Activated naive CD8-positive, alpha-beta T cell treated with anti-CD3 and anti-CD28 coated beads, Interleukin-2, amount 50 U/mL, for 24 hours (primary cell): ENCODE data around the gene TACR1.
"Not testable (repeated sequence)": the region's sequence is repeated elsewhere in the genome, so short reads cannot be mapped to it uniquely, and the experiment has no call there.

Experiments
- ATAC-seq: fragments of 150-1000 bp; cut with Tn5 transposase; one replicate; pipeline ENCODE4 v1.10.0; 2021
- DNase-seq: peaks from one replicate; pipeline ENCODE4 v3.0.0; 2021
- H3K27ac Mint-ChIP-seq: one replicate; pipeline ENCODE4 v1.8.0; 2021; ENCODE audit warnings: mild to moderate bottlenecking, mixed read lengths
- H3K27me3 Mint-ChIP-seq: one replicate; pipeline ENCODE4 v1.8.0; 2021; ENCODE audit warnings: mixed read lengths
- H3K36me3 Mint-ChIP-seq: one replicate; pipeline ENCODE4 v1.8.0; 2021; ENCODE audit warnings: low read depth, mixed read lengths
- H3K4me1 Mint-ChIP-seq: one replicate; pipeline ENCODE4 v1.8.0; 2021; ENCODE audit warnings: mixed read lengths
- H3K4me3 Mint-ChIP-seq: one replicate; pipeline ENCODE4 v1.8.0; 2021; ENCODE audit warnings: mild to moderate bottlenecking, moderate library complexity, mixed read lengths
- H3K9me3 Mint-ChIP-seq: one replicate; pipeline ENCODE4 v1.8.0; 2021; ENCODE audit warnings: mixed read lengths

Gene TACR1

DNA sequence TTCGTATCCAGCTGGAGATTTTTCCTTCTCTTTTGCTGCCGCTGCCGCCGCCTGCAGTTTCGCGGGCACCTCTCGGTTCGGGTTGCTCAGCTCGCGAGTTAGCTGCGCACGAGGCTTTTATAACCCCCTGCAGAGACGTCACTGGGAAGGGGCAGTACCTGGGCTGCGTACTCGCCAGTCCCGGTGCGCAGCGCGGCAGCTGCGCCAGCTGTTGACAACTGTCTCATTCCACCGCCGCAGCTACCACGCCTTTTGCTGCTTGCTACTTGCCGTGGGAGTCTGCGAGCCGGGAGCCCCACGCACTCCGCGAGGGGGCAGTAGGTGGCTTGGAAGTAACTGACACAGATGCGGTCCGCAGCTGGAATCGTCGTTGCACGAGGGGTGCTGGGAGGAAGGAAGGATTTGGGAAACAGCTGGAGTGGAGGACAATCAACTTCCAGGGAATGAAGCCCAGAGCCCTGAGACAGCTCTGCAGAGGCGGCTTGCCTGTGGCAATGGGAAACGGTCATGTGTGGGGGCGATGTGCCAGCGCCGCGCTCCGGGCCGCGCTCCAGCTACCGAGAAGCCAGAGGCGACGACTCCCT is at the start of gene TACR1:
Gene TACR1, minus strand, starts transcription at position 93 of the 584 bp plus-strand sequence. CDS start 586 bp downstream, outside the sequence.
- Mint-ChIP-seq H3K36me3 (no peaks in the 10 kb centered on the region), H3K27me3 (peaks cover 68% of the 10 kb centered on the region), H3K4me3 (peak within 1 kb of the TSS; percentile 66), H3K4me1 (peaks cover 8% of the 10 kb centered on the region), H3K9me3 (no peaks in the 10 kb centered on the region), H3K27ac (no peak within 1 kb of the TSS)
- peak; percentile 50 for DNase-seq
- ATAC-seq = peak; percentile 73

GRCh38 chr2:75248581-75248980 is 49.3 kb upstream of the TACR1 start:
- not testable (repeated sequence) for ATAC-seq, H3K4me3 Mint-ChIP-seq, H3K27ac Mint-ChIP-seq, H3K27me3 Mint-ChIP-seq, DNase-seq, H3K4me1 Mint-ChIP-seq, H3K36me3 Mint-ChIP-seq
- peaks cover 48% of the 10 kb centered on the region for H3K9me3 Mint-ChIP-seq

DNA sequence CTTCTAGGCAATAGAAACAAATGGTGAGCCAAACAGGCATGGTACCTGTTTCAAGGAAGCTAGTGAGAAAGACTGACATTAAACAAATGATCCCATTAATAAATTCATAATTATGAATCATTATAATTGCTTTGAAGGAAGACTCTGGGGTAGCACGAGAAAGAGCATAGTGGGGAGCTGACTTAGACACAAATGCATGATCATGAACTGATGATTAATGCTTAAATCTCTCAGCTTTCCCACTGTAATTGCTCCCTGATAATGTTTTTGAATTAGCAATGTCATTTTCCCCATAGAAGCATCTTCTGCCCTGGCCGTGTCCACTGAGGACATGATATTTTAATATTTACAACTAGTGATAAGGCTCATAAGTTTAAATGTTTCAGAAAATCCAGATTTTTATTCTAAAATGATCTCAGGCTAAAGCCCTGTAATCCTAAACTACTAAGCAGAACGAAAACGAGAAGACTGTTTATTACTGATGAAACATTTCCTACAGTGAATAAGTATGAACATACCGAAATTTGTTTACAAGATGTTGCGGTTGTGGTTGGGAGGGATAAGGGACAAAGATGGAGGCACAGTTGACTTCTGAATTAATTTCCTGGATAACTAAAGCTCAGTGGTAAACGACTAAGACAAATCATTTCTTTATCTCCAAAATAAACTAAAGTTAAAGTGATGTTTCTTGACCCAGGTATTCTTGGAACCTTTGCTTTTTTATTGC is 47.3 kb upstream of the TACR1 start:
- DNase-seq (no peak), ATAC-seq (no peak)
- H3K27me3 Mint-ChIP-seq = no peaks in the 10 kb centered on the region
- no peak overlapping the region for H3K4me3 Mint-ChIP-seq
- peaks cover 45% of the 10 kb centered on the region for H3K9me3 Mint-ChIP-seq
- no peaks in the 10 kb centered on the region for H3K4me1 Mint-ChIP-seq
- no peak overlapping the region for H3K27ac Mint-ChIP-seq
- H3K36me3 Mint-ChIP-seq = peaks cover 2% of the 10 kb centered on the region

DNA sequence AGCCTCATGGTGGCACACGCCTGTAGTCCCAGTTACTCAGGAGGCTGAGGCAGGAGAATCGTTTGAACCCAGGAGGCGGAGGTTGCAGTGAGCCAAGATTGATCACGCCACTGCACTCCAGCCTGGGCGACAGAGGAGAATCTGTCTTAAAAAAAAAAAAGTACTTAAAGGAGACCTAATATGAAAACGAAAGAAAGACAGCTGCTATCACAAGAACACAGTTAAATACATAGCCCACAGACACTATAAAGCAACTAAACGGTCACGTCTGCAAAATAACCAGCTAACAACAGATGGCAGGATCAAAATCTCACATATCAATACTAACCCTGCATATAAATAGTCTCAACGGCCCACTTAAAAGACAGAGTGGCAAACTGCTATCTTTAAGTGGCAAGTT is 43.9 kb upstream of the TACR1 start:
- Mint-ChIP-seq H3K9me3 (peaks cover 34% of the 10 kb centered on the region), H3K4me3 (no peak overlapping the region), H3K36me3 (no peaks in the 10 kb centered on the region), H3K27ac (no peak overlapping the region), H3K4me1 (no peaks in the 10 kb centered on the region), H3K27me3 (no peaks in the 10 kb centered on the region)
- ATAC-seq (no peak), DNase-seq (no peak)

GRCh38 chr2:75241696-75242095 is 42.4 kb upstream of the TACR1 start:
- Mint-ChIP-seq H3K4me1 (no peaks in the 10 kb centered on the region), H3K4me3 (no peak overlapping the region), H3K36me3 (no peaks in the 10 kb centered on the region), H3K27me3 (no peaks in the 10 kb centered on the region), H3K9me3 (peaks cover 34% of the 10 kb centered on the region), H3K27ac (no peak overlapping the region)
- DNase-seq (no peak), ATAC-seq (no peak)

GRCh38 chr2:75238670-75239330 is 39.5 kb upstream of the TACR1 start:
- no peak for DNase-seq
- H3K4me3 Mint-ChIP-seq = no peak overlapping the region

DNA sequence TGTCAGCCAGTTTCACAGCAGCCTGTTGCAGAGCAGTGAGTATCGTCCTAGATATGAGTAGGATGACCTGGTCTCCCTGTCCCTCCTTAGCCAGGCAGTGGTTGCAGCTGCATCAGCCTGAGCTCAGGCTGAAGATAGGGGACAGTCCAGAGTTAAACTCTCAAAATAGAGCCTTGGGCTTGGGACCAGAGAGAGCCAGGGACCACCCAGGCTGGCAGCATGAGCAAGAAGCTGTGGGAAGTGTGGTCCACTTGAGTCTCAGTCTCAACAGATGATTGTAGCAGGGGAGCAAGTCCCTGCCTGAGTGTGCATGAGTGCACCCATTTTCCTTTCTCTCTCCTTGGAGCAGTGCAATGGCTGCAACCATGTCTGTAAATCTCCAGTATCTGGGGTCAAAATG is 38.0 kb upstream of the TACR1 start:
- no peaks in the 10 kb centered on the region for H3K36me3 Mint-ChIP-seq
- no peak overlapping the region for H3K4me3 Mint-ChIP-seq
- no peak for ATAC-seq
- H3K27ac Mint-ChIP-seq = no peak overlapping the region
- no peak for DNase-seq
- peaks cover 29% of the 10 kb centered on the region for H3K9me3 Mint-ChIP-seq
- H3K4me1 Mint-ChIP-seq = no peaks in the 10 kb centered on the region
- H3K27me3 Mint-ChIP-seq = peaks cover 2% of the 10 kb centered on the region

More at GRCh38 chr2:75238670-75239330, 39.5 kb upstream of the TACR1 start:
- Mint-ChIP-seq H3K9me3 (peaks cover 28% of the 10 kb centered on the region), H3K4me1 (no peaks in the 10 kb centered on the region), H3K27ac (no peak overlapping the region), H3K27me3 (peaks cover 2% of the 10 kb centered on the region), H3K36me3 (no peaks in the 10 kb centered on the region)
- no peak for ATAC-seq

DNA sequence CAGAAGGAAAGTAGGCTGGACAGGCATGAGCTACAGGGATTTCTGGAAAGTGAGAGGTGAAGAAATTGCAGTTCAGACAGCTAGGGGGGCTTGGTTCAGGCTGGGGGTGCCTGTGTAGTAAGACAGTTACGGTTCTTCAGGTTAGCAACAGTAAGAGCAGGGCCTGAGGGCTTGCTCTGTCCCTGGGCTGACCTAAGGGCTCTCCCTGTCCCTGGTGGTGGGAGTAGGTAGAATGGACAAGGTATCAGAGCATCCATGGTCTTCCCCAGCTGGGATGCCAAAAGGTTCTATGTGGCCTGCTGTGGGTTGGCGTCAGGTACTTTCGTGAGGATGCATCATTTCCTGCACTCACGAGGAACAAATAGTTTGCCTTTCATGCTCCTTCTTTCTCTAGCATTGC is 34.6 kb upstream of the TACR1 start:
- ATAC-seq (no peak), DNase-seq (no peak)
- H3K4me1 Mint-ChIP-seq = no peaks in the 10 kb centered on the region

DNA sequence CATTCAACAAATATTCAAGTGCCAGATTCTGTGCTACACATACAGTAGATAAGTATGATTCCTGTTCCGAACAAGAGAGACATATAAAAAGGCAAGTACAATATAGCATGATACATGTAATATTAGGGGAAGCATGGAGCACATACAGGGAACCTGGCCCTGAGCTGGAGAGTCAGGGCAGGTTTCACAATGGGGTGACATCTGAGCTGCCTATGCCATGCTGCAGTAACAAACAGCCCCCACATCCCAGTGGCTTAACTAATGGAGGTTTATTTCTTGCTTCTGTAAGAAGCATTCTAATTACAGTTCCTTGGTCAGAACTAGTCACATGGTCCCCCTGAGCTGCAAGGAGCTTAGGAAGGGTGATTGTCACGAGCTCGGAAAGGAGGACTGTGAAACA is 27.3 kb upstream of the TACR1 start:
- no peak for DNase-seq
- Mint-ChIP-seq H3K9me3 (peaks cover 7% of the 10 kb centered on the region), H3K27me3 (no peaks in the 10 kb centered on the region), H3K4me3 (no peak overlapping the region), H3K27ac (no peak overlapping the region), H3K4me1 (no peaks in the 10 kb centered on the region), H3K36me3 (no peaks in the 10 kb centered on the region)
- ATAC-seq = no peak

More for the DNA sequence above, 34.6 kb upstream of the TACR1 start:
- no peaks in the 10 kb centered on the region for H3K36me3 Mint-ChIP-seq
- peaks cover 2% of the 10 kb centered on the region for H3K27me3 Mint-ChIP-seq
- H3K9me3 Mint-ChIP-seq = peaks cover 25% of the 10 kb centered on the region
- no peak overlapping the region for H3K4me3 Mint-ChIP-seq
- no peak overlapping the region for H3K27ac Mint-ChIP-seq

DNA sequence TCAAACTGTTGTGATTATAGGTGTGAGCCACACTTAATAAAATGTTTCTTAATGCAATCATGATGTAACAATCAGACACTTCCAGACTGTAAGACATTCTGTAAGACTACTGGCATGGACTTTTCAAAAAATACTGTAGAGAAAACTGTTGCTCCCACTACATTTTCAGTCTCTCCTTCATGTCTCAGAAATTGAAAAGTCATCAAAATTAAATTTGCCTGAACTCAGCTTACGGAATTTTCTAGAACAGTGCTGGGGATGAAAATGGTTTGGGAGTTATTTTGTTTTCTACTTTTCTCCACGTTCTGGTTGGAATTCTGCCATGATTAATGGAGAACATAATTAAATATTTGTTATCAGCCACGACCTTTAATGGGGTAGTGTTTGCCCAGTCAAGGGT is 26.8 kb upstream of the TACR1 start:
- Mint-ChIP-seq H3K27me3 (no peaks in the 10 kb centered on the region), H3K9me3 (peaks cover 7% of the 10 kb centered on the region), H3K4me1 (no peaks in the 10 kb centered on the region), H3K36me3 (no peaks in the 10 kb centered on the region), H3K4me3 (no peak overlapping the region), H3K27ac (no peak overlapping the region)
- ATAC-seq = no peak
- no peak for DNase-seq

DNA sequence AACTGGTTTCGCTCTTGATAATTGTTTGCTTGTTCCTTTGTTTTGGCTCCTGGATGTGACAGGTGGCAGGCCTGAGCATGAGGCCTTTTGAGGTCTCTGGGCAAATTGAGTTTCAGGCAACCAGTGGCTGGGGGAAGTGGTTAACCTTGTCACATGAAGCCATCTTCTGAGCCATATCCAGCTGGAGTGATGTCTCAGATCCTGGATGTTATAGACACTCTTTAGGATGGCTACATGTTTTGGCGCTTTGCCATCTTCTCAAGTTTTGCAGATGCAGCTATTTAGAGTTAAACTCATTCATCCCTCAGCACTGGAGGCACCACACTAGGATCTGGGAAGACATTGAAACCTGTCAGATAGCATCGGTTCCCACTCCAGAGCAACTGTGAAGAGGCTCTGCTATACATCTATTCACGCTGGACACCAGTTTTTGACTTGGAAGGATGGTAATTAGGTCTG is 25.3 kb upstream of the TACR1 start:
- Mint-ChIP-seq H3K36me3 (no peaks in the 10 kb centered on the region), H3K27me3 (no peaks in the 10 kb centered on the region), H3K4me1 (no peaks in the 10 kb centered on the region), H3K4me3 (no peak overlapping the region), H3K9me3 (peaks cover 10% of the 10 kb centered on the region), H3K27ac (no peak overlapping the region)
- ATAC-seq (no peak), DNase-seq (no peak)

DNA sequence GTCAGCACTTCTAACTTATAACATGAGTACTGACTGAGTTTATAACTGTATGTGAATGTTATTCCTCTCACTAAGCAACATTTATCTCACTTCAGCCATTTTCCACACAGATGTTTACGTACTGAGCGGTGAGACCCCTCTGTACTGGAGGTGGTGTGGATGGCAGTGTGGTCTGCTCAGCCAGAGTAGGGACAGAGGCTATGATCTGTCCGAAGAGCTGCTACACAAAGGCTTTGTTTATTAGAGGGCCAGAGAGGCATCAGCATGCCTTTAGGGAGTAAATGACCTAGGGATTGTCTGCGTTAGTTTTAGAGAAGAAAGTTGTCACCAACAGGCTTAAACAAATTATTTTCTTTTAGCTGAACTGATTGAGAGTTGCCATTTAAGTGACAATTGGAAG is 23.2 kb upstream of the TACR1 start:
- Mint-ChIP-seq H3K36me3 (no peaks in the 10 kb centered on the region), H3K27ac (no peak overlapping the region), H3K4me3 (no peak overlapping the region), H3K9me3 (peaks cover 6% of the 10 kb centered on the region), H3K4me1 (no peaks in the 10 kb centered on the region), H3K27me3 (no peaks in the 10 kb centered on the region)
- DNase-seq (no peak), ATAC-seq (no peak)

- H3K4me1 Mint-ChIP-seq = no peaks in the 10 kb centered on the region
- no peaks in the 10 kb centered on the region for H3K36me3 Mint-ChIP-seq
- no peak overlapping the region for H3K27ac Mint-ChIP-seq
- DNase-seq (no peak), ATAC-seq (no peak)
- H3K9me3 Mint-ChIP-seq = peaks cover 3% of the 10 kb centered on the region
- no peaks in the 10 kb centered on the region for H3K27me3 Mint-ChIP-seq
- no peak overlapping the region for H3K4me3 Mint-ChIP-seq
Observed at GRCh38 chr2:75221862-75222261, 22.5 kb upstream of the TACR1 start.

- not testable (repeated sequence) for H3K4me3 Mint-ChIP-seq, DNase-seq, H3K27ac Mint-ChIP-seq, H3K27me3 Mint-ChIP-seq, H3K9me3 Mint-ChIP-seq, H3K4me1 Mint-ChIP-seq, H3K36me3 Mint-ChIP-seq, ATAC-seq
Observed at GRCh38 chr2:75219213-75219612, 19.9 kb upstream of the TACR1 start.

DNA sequence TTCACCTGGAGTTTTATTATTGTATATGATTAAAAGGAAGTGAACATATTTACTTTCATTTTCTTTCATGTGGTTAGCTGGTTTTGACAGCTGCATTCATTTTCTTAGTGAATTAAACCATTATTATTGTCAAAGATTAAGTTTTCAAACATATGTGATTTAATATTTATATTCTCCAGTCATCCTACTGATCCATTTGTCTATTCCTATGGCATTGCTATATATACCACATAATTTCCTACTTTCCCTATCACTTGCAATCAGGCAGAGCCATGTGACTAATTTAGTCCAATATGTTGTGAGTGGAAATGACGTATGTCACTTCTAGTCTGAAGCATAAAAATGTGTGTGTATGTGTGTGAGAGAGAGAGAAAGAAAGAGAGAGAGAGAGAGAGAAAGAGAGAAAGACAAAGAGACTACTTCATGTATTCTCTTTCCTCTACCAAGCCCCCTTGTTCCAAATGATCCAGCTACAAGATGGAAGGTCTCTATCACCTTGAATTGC is 12.0 kb upstream of the TACR1 start:
- ATAC-seq (no peak), DNase-seq (no peak)
- H3K4me1 Mint-ChIP-seq = peaks cover 4% of the 10 kb centered on the region
- peaks cover 6% of the 10 kb centered on the region for H3K27me3 Mint-ChIP-seq
- H3K4me3 Mint-ChIP-seq = no peak overlapping the region
- H3K36me3 Mint-ChIP-seq = no peaks in the 10 kb centered on the region
- H3K9me3 Mint-ChIP-seq = peaks cover 8% of the 10 kb centered on the region
- no peak overlapping the region for H3K27ac Mint-ChIP-seq
